H1 (cell line): ENCODE measurements around the gene RXFP1. TPM values are rescaled to one million over a fixed set of nuclear protein-coding genes. Genes with fewer than 3 reads are reported as not detected.

Experiments
- CTCF ChIA-PET: fragments of 300-600 bp; sonication (Branson Sonifier 250); formaldehyde crosslinking; loops from one replicate; lab custom pipeline; 2021; ENCODE audit not compliant: partially characterized antibody; lab: Charles Lee
- POLR2A ChIA-PET: fragments of 300-600 bp; sonication (Branson Sonifier 250); formaldehyde crosslinking; loops from one replicate; lab custom pipeline; 2021; ENCODE audit warnings: inconsistent platforms; ENCODE audit not compliant: partially characterized antibody; lab: Charles Lee
- DNase-seq, 2 experiments: peaks; one replicate each; pipeline versions ENCODE4 v3.0.0 to v3.0.0-alpha.2; 2010 to 2022; ENCODE audit warnings: low spot score in 2 of 2, low read depth in 1 of 2, mixed read lengths in 1 of 2
- FAIRE-seq: peaks from 2 replicates; lab custom pipeline; 2011; peaks lifted over from hg19 to GRCh38; lab: Jason Lieb, UNC
- H2AFZ ChIP-seq: 2 replicates; pipeline ENCODE4 v1.8.1; 2012; ENCODE audit warnings: low read length, inconsistent platforms
- H2AK5ac ChIP-seq: 2 replicates; pipeline ENCODE4 v1.6.1; 2013; ENCODE audit warnings: low read depth, low read length
- H2BK120ac ChIP-seq: replicated peaks from 2 replicates; pipeline ENCODE3; 2013; ENCODE audit warnings: low read depth, low read length, inconsistent platforms
- H2BK12ac ChIP-seq: 2 replicates; pipeline ENCODE4 v1.6.1; 2013; ENCODE audit warnings: low read depth, low read length
- H2BK15ac ChIP-seq: 2 replicates; pipeline ENCODE4 v1.6.1; 2013; ENCODE audit warnings: low read length
- H2BK20ac ChIP-seq: 2 replicates; pipeline ENCODE4 v1.6.1; 2013; ENCODE audit warnings: low read length
- H2BK5ac ChIP-seq: 2 replicates; pipeline ENCODE4 v1.6.1; 2013; ENCODE audit warnings: low read depth, low read length
- H3K14ac ChIP-seq: 2 replicates; pipeline ENCODE4 v1.6.1; 2013; ENCODE audit warnings: inconsistent platforms; ENCODE audit not compliant: insufficient read length
- H3K18ac ChIP-seq: 2 replicates; pipeline ENCODE4 v1.6.1; 2013; ENCODE audit warnings: low read length; ENCODE audit errors: extremely low read depth
- H3K23ac ChIP-seq: 2 replicates; pipeline ENCODE4 v1.6.1; 2013; ENCODE audit warnings: inconsistent platforms; ENCODE audit not compliant: insufficient read length
- H3K23me2 ChIP-seq: 2 replicates; pipeline ENCODE4 v1.6.1; 2013; ENCODE audit warnings: low read depth, low read length
- H3K27ac ChIP-seq: 2 replicates; pipeline ENCODE4 v1.6.1; 2011; ENCODE audit warnings: low read depth, low read length, inconsistent platforms
- H3K27me3 ChIP-seq, 4 experiments: replicated peaks in 1 of 4; 1 replicate in 1 of 4; 2 replicates in 3 of 4; pipeline versions ENCODE4 v1.6.1 to v1.8.1; 2011 to 2013; ENCODE audit warnings: low read length in 3 of 4, mild to moderate bottlenecking in 3 of 4, inconsistent platforms in 2 of 4, mixed read lengths in 2 of 4, moderate library complexity in 1 of 4; ENCODE audit not compliant: control insufficient read depth in 3 of 4, insufficient read depth in 3 of 4; ENCODE audit errors: extremely low read depth in 1 of 4
- H3K36me3 ChIP-seq, 4 experiments: 2 replicates each; pipeline versions ENCODE4 v1.6.1 to v1.8.1; 2011 to 2013; ENCODE audit warnings: mild to moderate bottlenecking in 4 of 4, low read length in 3 of 4, moderate library complexity in 2 of 4, control low read depth in 1 of 4, inconsistent platforms in 1 of 4; ENCODE audit not compliant: insufficient read depth in 4 of 4, control insufficient read depth in 2 of 4
- H3K4ac ChIP-seq: replicated peaks from 2 replicates; pipeline ENCODE3; 2013; ENCODE audit warnings: low read length, low read depth, mixed read lengths, inconsistent platforms; ENCODE audit not compliant: insufficient read length
- H3K4me1 ChIP-seq, 4 experiments: replicated peaks in 1 of 4; 1 replicate in 1 of 4; 2 replicates in 3 of 4; pipeline versions ENCODE4 v1.6.1 to v1.8.1; 2011 to 2013; ENCODE audit warnings: low read length in 3 of 4, inconsistent platforms in 2 of 4, mixed read lengths in 1 of 4; ENCODE audit not compliant: insufficient read depth in 4 of 4, control insufficient read depth in 3 of 4
- H3K4me2 ChIP-seq, 2 experiments: 2 replicates each; pipeline versions ENCODE4 v1.6.1 to v1.8.1; 2011 to 2013; ENCODE audit warnings: low read depth in 2 of 2, low read length in 2 of 2, control low read depth in 1 of 2, inconsistent platforms in 1 of 2, mild to moderate bottlenecking in 1 of 2; ENCODE audit not compliant: insufficient read depth in 1 of 2
- H3K4me3 ChIP-seq, 4 experiments: fragments of 200-600, 300-600 bp in 1 of 4; sonication (generic), shearing (Covaris generic), sonication (Bioruptor Twin) in 1 of 4; 2 replicates each; pipeline versions ENCODE4 v1.5.1 to v1.8.1; 2011 to 2016; ENCODE audit warnings: low read length in 4 of 4, low read depth in 3 of 4, control low read depth in 2 of 4, inconsistent platforms in 2 of 4, mild to moderate bottlenecking in 2 of 4, mixed read lengths in 1 of 4, moderate library complexity in 1 of 4; ENCODE audit not compliant: insufficient read depth in 2 of 4; ENCODE audit errors: extremely low read depth in 1 of 4
- H3K56ac ChIP-seq: replicated peaks from 2 replicates; pipeline ENCODE3; 2013; ENCODE audit warnings: low read depth, mild to moderate bottlenecking, mixed read lengths, low read length, inconsistent platforms; ENCODE audit not compliant: insufficient read length
- H3K79me1 ChIP-seq: 2 replicates; pipeline ENCODE4 v1.6.1; 2013; ENCODE audit warnings: low read depth, low read length, control low read depth
- H3K79me2 ChIP-seq, 2 experiments: 2 replicates each; pipeline versions ENCODE4 v1.6.1 to v1.8.1; 2012 to 2013; ENCODE audit warnings: low read length in 2 of 2, mild to moderate bottlenecking in 2 of 2, inconsistent platforms in 1 of 2; ENCODE audit not compliant: insufficient read depth in 2 of 2, control insufficient read depth in 1 of 2
- H3K9ac ChIP-seq, 4 experiments: replicated peaks in 1 of 4; 1 replicate in 1 of 4; 2 replicates in 3 of 4; pipeline versions ENCODE4 v1.6.1 to v1.8.1; 2011 to 2013; ENCODE audit warnings: low read depth in 3 of 4, low read length in 3 of 4, control low read depth in 2 of 4, mild to moderate bottlenecking in 2 of 4, moderate library complexity in 2 of 4, inconsistent platforms in 1 of 4; ENCODE audit errors: extremely low read depth in 1 of 4
- H3K9me3 ChIP-seq, 2 experiments: 2 replicates each; pipeline versions ENCODE4 v1.6.1 to v1.8.1; 2012 to 2013; ENCODE audit warnings: mild to moderate bottlenecking in 2 of 2, moderate library complexity in 2 of 2, control low read depth in 1 of 2, inconsistent platforms in 1 of 2, low read depth in 1 of 2, low read length in 1 of 2, mixed read lengths in 1 of 2; ENCODE audit not compliant: insufficient read depth in 2 of 2
- H4K20me1 ChIP-seq, 2 experiments: replicated peaks in 1 of 2; 2 replicates each; pipeline versions ENCODE3 to v1.8.1; 2011 to 2013; ENCODE audit warnings: inconsistent platforms in 2 of 2, low read length in 2 of 2, mild to moderate bottlenecking in 1 of 2; ENCODE audit not compliant: insufficient read depth in 2 of 2, control insufficient read depth in 1 of 2
- H4K5ac ChIP-seq: 2 replicates; pipeline ENCODE4 v1.6.1; 2013; ENCODE audit warnings: low read length, low read depth, mixed read lengths, inconsistent platforms; ENCODE audit not compliant: insufficient read length
- H4K8ac ChIP-seq: 2 replicates; pipeline ENCODE4 v1.8.0; 2013; ENCODE audit warnings: mild to moderate bottlenecking, moderate library complexity, low read length, inconsistent platforms; ENCODE audit not compliant: insufficient read depth; ENCODE audit errors: extremely low read depth
- H4K91ac ChIP-seq: replicated peaks from 2 replicates; pipeline ENCODE3; 2013; ENCODE audit warnings: low read length, mixed read lengths, inconsistent platforms; ENCODE audit not compliant: insufficient read length
- CTCF ChIP-seq, 3 experiments: IDR thresholded peaks; 1 replicate in 2 of 3; 2 replicates in 1 of 3; pipeline versions ENCODE4 v1.5.1 to v1.6.1; 2011; ENCODE audit warnings: low read length in 3 of 3, mild to moderate bottlenecking in 3 of 3, inconsistent platforms in 2 of 3, low read depth in 1 of 3, moderate library complexity in 1 of 3; ENCODE audit not compliant: insufficient read depth in 1 of 3; ENCODE audit errors: control extremely low read depth in 1 of 3
- EZH2 ChIP-seq: fragments of 200-600 bp; sonication (generic); IDR thresholded peaks from 2 replicates; pipeline ENCODE4 v1.7.1; 2012; ENCODE audit warnings: low read depth, mild to moderate bottlenecking, moderate library complexity, low read length, inconsistent platforms; ENCODE audit not compliant: severe bottlenecking
- POLR2A ChIP-seq, 2 experiments: IDR thresholded peaks; 1 replicate in 1 of 2; 2 replicates in 1 of 2; pipeline ENCODE4 v1.6.1; 2011; ENCODE audit warnings: low read depth in 2 of 2, low read length in 2 of 2, mild to moderate bottlenecking in 2 of 2; ENCODE audit errors: control extremely low read depth in 1 of 2
- RFX5 ChIP-seq: IDR thresholded peaks from 2 replicates; pipeline ENCODE4 v1.6.1; 2011; ENCODE audit warnings: low read depth, low read length, improper control_type of control experiment, borderline replicate concordance
- RNF2 ChIP-seq: fragments of 200-900, 300-1000 bp; sonication (generic); IDR thresholded peaks from 2 replicates; pipeline ENCODE4 v1.7.1; 2016; ENCODE audit warnings: borderline replicate concordance, low read depth, mild to moderate bottlenecking, antibody characterized with exemption, low read length; ENCODE audit not compliant: poor library complexity, severe bottlenecking; ENCODE audit errors: missing control alignments
- SAP30 ChIP-seq: fragments of 300-600 bp; sonication (generic); IDR thresholded peaks from 2 replicates; pipeline ENCODE4 v1.7.1; 2012; ENCODE audit warnings: low read length, moderate library complexity, mild to moderate bottlenecking, inconsistent platforms; ENCODE audit not compliant: insufficient read depth, insufficient replicate concordance
- TBP ChIP-seq: IDR thresholded peaks from 2 replicates; pipeline ENCODE4 v1.6.1; 2011; ENCODE audit warnings: low read depth, low read length, improper control_type of control experiment
- WGBS, 2 experiments: shearing (Covaris generic) in 1 of 2; methylation state at CpG; one replicate each; pipeline versions ENCODE4 v1.1.6 to v1.1.7; 2013 to 2015; ENCODE audit warnings: low lambda C conversion rate in 2 of 2, mixed read lengths in 2 of 2, inconsistent platforms in 1 of 2, low coverage in 1 of 2, missing lambda C conversion rate in 1 of 2; ENCODE audit not compliant: insufficient replicate concordance in 2 of 2, insufficient coverage in 1 of 2, insufficient read length in 1 of 2; ENCODE audit errors: extremely low coverage in 1 of 2, missing lambda C conversion rate in 1 of 2; 5-methylcytosine and 5-hydroxymethylcytosine counted together
- long read RNA-seq, 2 experiments: library from RNA in 1 of 2; library from capped mRNA in 1 of 2; stranded (forward); transcript quantifications; one replicate each; pipeline ENCODE4 v2.0.0, GENCODE V29; 2021; ENCODE audit warnings: inconsistent platforms in 1 of 2
- polyA minus RNA-seq, 3 experiments: library from RNA; depleted of rRNA, polyadenylated mRNA; stranded (reverse); fragments of >200 nt; gene quantifications; 1 replicate in 2 of 3; 2 replicates in 1 of 3; pipeline ENCODE4 v1.2.3, GENCODE V29; 2011
- polyA plus RNA-seq, 7 experiments: library from polyadenylated mRNA; depleted of rRNA in 3 of 7; stranded (reverse) in 5 of 7; unstranded in 2 of 7; fragments of >200 nt in 5 of 7; fragments of 200-250 nt in 2 of 7; gene quantifications; 1 replicate in 5 of 7; 2 replicates in 1 of 7; 4 replicates in 1 of 7; pipeline versions ENCODE4 v1.2.1 to v1.2.3, GENCODE V29; 2011 to 2013; ENCODE audit warnings: missing spikeins in 2 of 7, mixed read lengths in 2 of 7
- total RNA-seq: library from RNA; stranded (reverse); fragmentation: NEBNext Ultra II Directional; extraction: Animal tissue kit (Norgen Biotek cat#: 25700); gene quantifications from 2 replicates; pipeline ENCODE4 v1.2.1, GENCODE V29; 2021

Gene RXFP1
- total RNA-seq (0.56 and 0.57 TPM in 2 replicates), polyA plus RNA-seq (2011; rRNA removed) (0.13 and 0.14 TPM in 2 replicates), polyA minus RNA-seq (2011; rRNA and poly(A)+ RNA removed) (0.09 and 0.17 TPM in 2 replicates)
- 0.16 TPM for polyA plus RNA-seq (2011; cell fraction: cytosol; rRNA removed)
- 0.06 TPM for polyA plus RNA-seq (2011; cell fraction: nucleus; rRNA removed)
- polyA plus RNA-seq (2012, experiment 1 of 2), result 0.13 to 0.29 TPM (median 0.17 TPM) in 4 replicates
- 0.07 TPM for polyA plus RNA-seq (2012, experiment 2 of 2)
- 0.20 TPM for polyA plus RNA-seq (2013, experiment 1 of 2)
- 0.15 TPM for polyA plus RNA-seq (2013, experiment 2 of 2)
- polyA minus RNA-seq (2011; cell fraction: cytosol; rRNA and poly(A)+ RNA removed), result not detected
- not detected for polyA minus RNA-seq (2011; cell fraction: nucleus; rRNA and poly(A)+ RNA removed)
- long read RNA-seq, experiment 1, result 0 reads
- long read RNA-seq, experiment 2, partial matches to known transcripts, result 0 of 1 reads
- long read RNA-seq, experiment 2, other reads (novel, unspliced or antisense), result 1 of 1 reads

- no peak within 1 kb of the TSS for H2AFZ ChIP-seq
- H3K4me1 ChIP-seq, result no peaks in the 10 kb centered on the region; a peak in 1 of 7 replicates
- no peak within 1 kb of the TSS for H4K8ac ChIP-seq
- no peak for FAIRE-seq
- H3K23me2 ChIP-seq, result no peaks in the 10 kb centered on the region
- no peak within 1 kb of the TSS for H3K4me3 ChIP-seq
- no peaks in the 10 kb centered on the region for H3K36me3 ChIP-seq
- no peak within 1 kb of the TSS for H3K56ac ChIP-seq
- H4K91ac ChIP-seq, result no peak within 1 kb of the TSS
- H3K4ac ChIP-seq, result no peak within 1 kb of the TSS
- H4K5ac ChIP-seq, result no peak within 1 kb of the TSS
- H2BK15ac ChIP-seq, result no peak within 1 kb of the TSS
- no peak within 1 kb of the TSS for H3K9ac ChIP-seq
- no peaks in the 10 kb centered on the region for H3K27me3 ChIP-seq
- no peak within 1 kb of the TSS for H2AK5ac ChIP-seq
- no peaks in the 10 kb centered on the region for H4K20me1 ChIP-seq
- H3K14ac ChIP-seq, result no peak within 1 kb of the TSS
- no peak within 1 kb of the TSS for H3K27ac ChIP-seq
- H2BK120ac ChIP-seq, result no peak within 1 kb of the TSS
- H2BK5ac ChIP-seq, result no peak within 1 kb of the TSS
- no peak within 1 kb of the TSS for H2BK20ac ChIP-seq
- no peaks in the 10 kb centered on the region for H3K79me2 ChIP-seq
- no peak for DNase-seq
- 89% methylated on average over 11 of the region's 11 CpGs; no CpG with 5 or more reads in 1 of the 2 experiments for WGBS, 2 experiments
- no peak within 1 kb of the TSS for H3K23ac ChIP-seq
- H3K79me1 ChIP-seq, result no peaks in the 10 kb centered on the region
- H3K18ac ChIP-seq, result no peak within 1 kb of the TSS
- ChIA-PET POLR2A (no interaction called here), CTCF (no interaction called here)
- H3K4me2 ChIP-seq, result no peak within 1 kb of the TSS
- no peaks in the 10 kb centered on the region for H3K9me3 ChIP-seq
- H2BK12ac ChIP-seq, result no peak within 1 kb of the TSS
- no peak for TF ChIP-seq POLR2A (IDR thresholded peaks at IDR 0.05; ENCODE audit: control extremely low read depth in 1 of 2, low read depth in 2 of 2, low read length in 2 of 2)
- TF ChIP-seq SAP30, result no peak
- TF ChIP-seq CTCF (IDR thresholded peaks at IDR 0.05; ENCODE audit: control extremely low read depth in 1 of 3, insufficient read depth in 1 of 3, low read depth in 1 of 3, low read length in 3 of 3), result no peak
- TF ChIP-seq RFX5, result no peak
- TF ChIP-seq TBP, result no peak
- TF ChIP-seq EZH2, result no peak
- no peak for TF ChIP-seq RNF2
Measured at GRCh38 chr4:158521484-158522088, at the start of gene RXFP1. TSS of gene RXFP1 (plus strand) at chr4:158521882. CDS start at chr4:158521977, 95 bp downstream.
